Upper lobe of right lung (tissue), 1 donor: ENCODE measurements around the gene ZFPL1. TPM values are rescaled to one million over a fixed set of nuclear protein-coding genes. Genes with fewer than 3 reads are reported as not detected.

ENCODE experiments used
- ATAC-seq: fragments of 200-7000 bp; cut with Tn5 transposase; one replicate; pipeline ENCODE4 v1.9.1; 2020; ENCODE audit warnings: mild to moderate bottlenecking, moderate library complexity
- DNase-seq: peaks from one replicate; pipeline ENCODE4 v3.0.0-alpha.2; 2020
- H3K27ac ChIP-seq: fragments of 200-600 bp; one replicate; pipeline ENCODE4 v1.8.0; 2022
- H3K27me3 ChIP-seq: fragments of 200-600 bp; one replicate; pipeline ENCODE4 v1.8.0; 2022; ENCODE audit warnings: mild to moderate bottlenecking
- H3K36me3 ChIP-seq: fragments of 200-600 bp; one replicate; pipeline ENCODE4 v1.8.0; 2022
- H3K4me1 ChIP-seq: fragments of 200-600 bp; one replicate; pipeline ENCODE4 v1.8.0; 2022
- H3K4me3 ChIP-seq: fragments of 200-600 bp; one replicate; pipeline ENCODE4 v1.8.0; 2022; ENCODE audit warnings: mild to moderate bottlenecking
- H3K9me3 ChIP-seq: fragments of 200-600 bp; one replicate; pipeline ENCODE4 v1.8.0; 2022
- intact Hi-C: fragments of 100-400 bp; cut with DNase I; formaldehyde crosslinking; loops from one replicate; pipeline ENCODE4 v1.11.0; 2022
- total RNA-seq: library from RNA; stranded (reverse); fragmentation: NEBNext Ultra II Directional; extraction: Animal tissue kit (Norgen Biotek cat#: 25700); gene quantifications from one replicate; pipeline ENCODE4 v1.2.1, GENCODE V29; 2021
- TF ChIP-seq, protein P1 (sequence below): fragments of 200-600 bp; IDR thresholded peaks from one replicate; pipeline ENCODE4 v1.8.0; 2022; ENCODE audit warnings: antibody characterized with exemption
- donor health status: DM: no; HTN: yes; CAD: no; lungs with severe emphysema.

ZFPL1 gene
- total RNA-seq, 1 donor from 2014 or later = 32.1 TPM

DNA sequence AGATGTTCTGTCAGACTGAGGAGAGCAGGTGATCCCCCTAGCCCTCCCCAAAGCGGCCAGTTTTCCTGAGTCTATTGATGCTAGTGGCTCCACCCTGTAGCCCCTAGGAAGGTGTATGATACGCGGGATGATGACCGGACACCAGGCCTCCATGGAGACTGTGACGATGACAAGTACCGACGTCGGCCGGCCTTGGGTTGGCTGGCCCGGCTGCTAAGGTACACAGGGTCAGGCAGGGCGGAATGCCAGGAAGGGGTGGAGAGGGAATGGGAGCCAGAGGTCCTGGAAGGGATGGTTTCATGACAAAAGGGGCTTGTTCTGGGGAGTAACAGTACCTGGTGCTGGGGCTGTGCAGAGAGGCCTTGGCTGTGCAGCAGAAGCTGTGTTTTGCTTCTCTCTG, 3.2 kb downstream of the ZFPL1 start:
- H3K36me3 ChIP-seq = peaks cover 44% of the 10 kb centered on the region
- ATAC-seq (no peak), DNase-seq (no peak)
- peaks cover 7% of the 10 kb centered on the region for H3K4me1 ChIP-seq
- no peak overlapping the region for H3K27ac ChIP-seq
- no peaks in the 10 kb centered on the region for H3K9me3 ChIP-seq
- TF ChIP-seq, protein P1, sequence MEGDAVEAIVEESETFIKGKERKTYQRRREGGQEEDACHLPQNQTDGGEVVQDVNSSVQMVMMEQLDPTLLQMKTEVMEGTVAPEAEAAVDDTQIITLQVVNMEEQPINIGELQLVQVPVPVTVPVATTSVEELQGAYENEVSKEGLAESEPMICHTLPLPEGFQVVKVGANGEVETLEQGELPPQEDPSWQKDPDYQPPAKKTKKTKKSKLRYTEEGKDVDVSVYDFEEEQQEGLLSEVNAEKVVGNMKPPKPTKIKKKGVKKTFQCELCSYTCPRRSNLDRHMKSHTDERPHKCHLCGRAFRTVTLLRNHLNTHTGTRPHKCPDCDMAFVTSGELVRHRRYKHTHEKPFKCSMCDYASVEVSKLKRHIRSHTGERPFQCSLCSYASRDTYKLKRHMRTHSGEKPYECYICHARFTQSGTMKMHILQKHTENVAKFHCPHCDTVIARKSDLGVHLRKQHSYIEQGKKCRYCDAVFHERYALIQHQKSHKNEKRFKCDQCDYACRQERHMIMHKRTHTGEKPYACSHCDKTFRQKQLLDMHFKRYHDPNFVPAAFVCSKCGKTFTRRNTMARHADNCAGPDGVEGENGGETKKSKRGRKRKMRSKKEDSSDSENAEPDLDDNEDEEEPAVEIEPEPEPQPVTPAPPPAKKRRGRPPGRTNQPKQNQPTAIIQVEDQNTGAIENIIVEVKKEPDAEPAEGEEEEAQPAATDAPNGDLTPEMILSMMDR = no peak
- intact Hi-C loops = no loop called here
- no peak overlapping the region for H3K4me3 ChIP-seq
- H3K27me3 ChIP-seq = no peaks in the 10 kb centered on the region

GRCh38 chr11:65087827-65088226, 3.8 kb downstream of the ZFPL1 start:
- intact Hi-C loops = no loop called here

GRCh38 chr11:65089621-65090020, 5.6 kb downstream of the ZFPL1 start:
- no peaks in the 10 kb centered on the region for H3K27me3 ChIP-seq
- H3K27ac ChIP-seq = no peak overlapping the region
- H3K36me3 ChIP-seq = peaks cover 44% of the 10 kb centered on the region
- intact Hi-C loops = no loop called here
- no peak overlapping the region for H3K4me3 ChIP-seq
- H3K9me3 ChIP-seq = no peaks in the 10 kb centered on the region
- ATAC-seq (no peak), DNase-seq (no peak)
- peaks cover 6% of the 10 kb centered on the region for H3K4me1 ChIP-seq
- TF ChIP-seq, protein P1 = no peak

More at GRCh38 chr11:65087827-65088226, 3.8 kb downstream of the ZFPL1 start:
- peaks cover 7% of the 10 kb centered on the region for H3K4me1 ChIP-seq
- no peaks in the 10 kb centered on the region for H3K27me3 ChIP-seq
- no peak overlapping the region for H3K4me3 ChIP-seq
- no peak for DNase-seq
- no peaks in the 10 kb centered on the region for H3K9me3 ChIP-seq
- TF ChIP-seq, protein P1 = no peak
- H3K36me3 ChIP-seq = peaks cover 44% of the 10 kb centered on the region
- no peak overlapping the region for H3K27ac ChIP-seq
- no peak for ATAC-seq

GRCh38 chr11:65090628-65091027, 6.6 kb downstream of the ZFPL1 start:
- TF ChIP-seq, protein P1 = no peak
- ATAC-seq (no peak), DNase-seq (no peak)
- H3K36me3 ChIP-seq = peaks cover 38% of the 10 kb centered on the region
- no peaks in the 10 kb centered on the region for H3K4me1 ChIP-seq
- no peak overlapping the region for H3K4me3 ChIP-seq
- H3K9me3 ChIP-seq = no peaks in the 10 kb centered on the region
- no peak overlapping the region for H3K27ac ChIP-seq
- H3K27me3 ChIP-seq = no peaks in the 10 kb centered on the region
- intact Hi-C loops = no loop called here

DNA sequence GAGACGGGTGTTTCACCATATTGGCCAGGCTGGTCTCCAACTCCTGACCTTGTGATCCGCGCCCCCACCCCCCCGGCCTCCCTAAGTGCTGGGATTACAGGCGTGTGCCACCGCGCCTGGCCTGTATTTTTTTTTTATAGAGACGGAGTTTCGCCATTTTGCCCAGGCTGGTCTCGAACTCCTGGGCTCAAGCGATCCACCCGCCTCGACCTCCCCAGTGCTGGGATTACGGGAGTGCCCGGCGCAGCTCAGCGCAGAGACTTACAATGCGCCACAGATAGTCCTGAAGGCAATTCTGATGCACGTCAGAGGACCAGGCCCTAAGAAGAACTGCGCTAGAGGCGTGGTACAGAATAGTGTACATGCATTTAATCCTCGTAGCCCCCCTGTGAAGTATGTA, 11.4 kb downstream of the ZFPL1 start:
- ATAC-seq = no peak
- no peaks in the 10 kb centered on the region for H3K9me3 ChIP-seq
- peaks cover 8% of the 10 kb centered on the region for H3K4me1 ChIP-seq
- H3K27ac ChIP-seq = peak overlapping the region; percentile 94
- no peaks in the 10 kb centered on the region for H3K27me3 ChIP-seq
- TF ChIP-seq, protein P1 = no peak
- peaks cover 12% of the 10 kb centered on the region for H3K36me3 ChIP-seq
- H3K4me3 ChIP-seq = peak overlapping the region; percentile 90
- no peak for DNase-seq
- intact Hi-C loops = no loop called here
